ENCODE results near the gene IFNA7. TPM values are rescaled to one million over a fixed set of nuclear protein-coding genes. Genes with fewer than 3 reads are reported as not detected.
"Not testable (repeated sequence)": the region's sequence is repeated elsewhere in the genome, so short reads cannot be mapped to it uniquely, and the experiment has no call there.

IFNA7 gene
- total RNA-seq, 1 donor from 2014 or later, result not detected

GRCh38 chr9:21182810-21183736 lies 18.9 kb downstream of the IFNA7 start:
- DNase-seq (ENCODE audit: low spot score), result not testable (repeated sequence)

DNA sequence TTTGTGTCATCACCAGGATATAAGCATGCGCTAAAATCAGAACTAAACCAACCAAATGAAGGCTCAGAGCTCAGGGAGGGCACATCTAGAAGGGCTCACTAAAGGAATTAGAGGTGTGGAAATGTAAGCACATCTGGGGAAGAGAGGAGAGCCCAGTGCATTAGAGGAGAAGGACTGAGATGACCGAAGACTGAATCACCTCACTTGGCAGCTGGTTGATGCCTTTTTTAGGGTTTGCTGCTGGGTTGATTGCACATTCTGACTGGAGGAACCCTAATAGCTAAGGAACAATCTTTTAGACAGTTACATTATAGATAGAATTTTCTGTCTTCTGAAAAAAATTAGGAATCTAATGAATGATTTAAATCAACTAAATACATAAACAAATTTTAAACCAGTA lies 27.3 kb downstream of the IFNA7 start:
- DNase-seq (ENCODE audit: low spot score), result no peak

GRCh38 chr9:21172156-21172555 lies 29.8 kb downstream of the IFNA7 start:
- no peak for DNase-seq (ENCODE audit: low spot score)

- DNase-seq (ENCODE audit: low spot score), result no peak
Measured at GRCh38 chr9:21171351-21171750, 30.7 kb downstream of the IFNA7 start.

DNA sequence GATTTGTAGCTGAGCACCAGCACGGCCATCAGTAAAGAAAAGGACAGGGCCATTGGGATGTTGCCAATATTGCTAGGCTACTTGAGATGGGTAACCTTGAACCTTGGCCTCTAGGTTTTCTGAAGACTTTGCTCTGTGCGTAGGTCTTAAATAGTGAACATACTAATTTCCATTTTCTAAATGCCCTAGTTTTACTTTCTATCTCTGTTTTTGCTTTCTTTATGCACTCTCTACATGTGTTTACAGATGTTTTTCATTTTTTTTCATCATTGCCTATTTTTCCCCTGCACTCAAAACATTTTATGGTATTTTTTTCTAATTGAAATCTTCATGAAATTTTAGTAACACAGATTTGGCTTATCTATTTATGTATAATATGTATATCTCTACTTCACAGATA lies 35.4 kb downstream of the IFNA7 start, which contains the start of gene IFNA21:
Gene IFNA21, minus strand, starts transcription at position 101 of the 400 bp plus-strand sequence. Its CDS starts 48 bp downstream, at position 53.
- DNase-seq (ENCODE audit: low spot score), result not testable (repeated sequence)

- DNase-seq (ENCODE audit: low spot score), result no peak
Measured at GRCh38 chr9:21165516-21165915, 36.5 kb downstream of the IFNA7 start.

- DNase-seq (ENCODE audit: low spot score), result no peak
Measured at GRCh38 chr9:21160178-21160577, 41.8 kb downstream of the IFNA7 start.

GRCh38 chr9:21155501-21155900 lies 46.5 kb downstream of the IFNA7 start:
- DNase-seq (ENCODE audit: low spot score), result no peak

- DNase-seq (ENCODE audit: low spot score), result no peak
Measured at GRCh38 chr9:21154018-21154608, 47.9 kb downstream of the IFNA7 start.

DNA sequence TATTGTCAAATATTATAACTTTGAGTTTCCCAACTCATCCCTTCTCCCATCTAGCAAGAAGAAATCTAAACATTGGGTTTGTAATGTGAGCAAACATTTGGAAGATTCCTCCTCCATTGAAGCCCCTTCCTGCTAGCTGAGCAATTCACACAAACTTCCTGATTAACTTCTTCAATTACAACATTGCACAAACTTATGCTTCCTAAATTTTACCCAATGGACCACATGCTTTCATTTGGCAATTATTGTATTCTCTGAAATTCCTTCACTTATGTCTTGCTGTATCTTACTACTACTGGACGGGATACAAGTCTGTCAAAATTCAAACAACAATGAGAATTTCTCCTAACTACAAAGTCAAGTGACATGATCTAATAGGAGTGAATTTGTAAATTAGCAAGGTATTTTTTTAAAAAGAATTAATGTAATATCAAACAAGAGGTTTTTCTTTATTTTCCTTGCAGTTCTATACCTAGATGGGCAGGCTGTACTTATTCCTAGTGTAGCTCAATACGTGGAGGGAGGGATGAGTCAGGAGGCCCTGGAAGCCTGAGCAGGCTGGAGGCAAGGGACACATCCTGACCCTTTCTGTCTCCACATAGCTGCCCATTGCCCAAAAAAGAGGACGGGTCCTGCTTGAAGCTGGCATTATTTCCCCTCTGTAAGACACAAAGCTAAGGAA lies 48.5 kb downstream of the IFNA7 start:
- DNase-seq (ENCODE audit: low spot score), result no peak

Other genes with a start within 250 kb of the IFNA7 start
- gene HACD4, start 170.6 kb downstream of the IFNA7 start, total RNA-seq, result 2.8 TPM
- not detected for gene IFNB1, start 124.3 kb downstream of the IFNA7 start, total RNA-seq
- not detected for gene IFNW1, start 60.4 kb downstream of the IFNA7 start, total RNA-seq
- gene IFNA21, start 35.5 kb downstream of the IFNA7 start, total RNA-seq, result not detected
- gene IFNA4, start 14.6 kb downstream of the IFNA7 start, total RNA-seq, result not detected
- not detected for gene IFNA10, start 4.9 kb upstream of the IFNA7 start, total RNA-seq
- gene IFNA16, start 15.1 kb upstream of the IFNA7 start, total RNA-seq, result not detected
- gene IFNA17, start 26.0 kb upstream of the IFNA7 start, total RNA-seq, result not detected
- not detected for gene IFNA14, start 37.8 kb upstream of the IFNA7 start, total RNA-seq
- gene IFNA5, start 103.1 kb upstream of the IFNA7 start, total RNA-seq, result not detected
- gene KLHL9, start 133.2 kb upstream of the IFNA7 start, total RNA-seq, result 25.0 TPM
- gene IFNA6, start 148.7 kb upstream of the IFNA7 start, total RNA-seq, result not detected
- gene IFNA13, start 165.9 kb upstream of the IFNA7 start, total RNA-seq, result not detected
- not detected for gene IFNA2, start 183.2 kb upstream of the IFNA7 start, total RNA-seq
- gene IFNA8, start 206.9 kb upstream of the IFNA7 start, total RNA-seq, result not detected
- gene IFNA1, start 238.2 kb upstream of the IFNA7 start, total RNA-seq, result not detected